Activated CD8-positive, alpha-beta memory T cell treated with anti-CD3 and anti-CD28 coated beads for 1 hour (primary cell): ENCODE results near the gene BEAN1.
"Not testable (repeated sequence)": the region's sequence is repeated elsewhere in the genome, so short reads cannot be mapped to it uniquely, and the experiment has no call there.

Experiments used
- DNase-seq, 2 donors: peaks; one replicate each; pipeline ENCODE4 v3.0.0-alpha.2; 2020; ENCODE audit warnings: low read depth in 1 of 2; ENCODE audit errors: extremely low read depth in 1 of 2

The BEAN1 gene

GRCh38 chr16:66502020-66502913 lies 75.2 kb downstream of the BEAN1 start:
- no peak for DNase-seq

- no peak for DNase-seq
Measured at GRCh38 chr16:66503030-66503429, 75.9 kb downstream of the BEAN1 start.

GRCh38 chr16:66503612-66504011 lies 76.5 kb downstream of the BEAN1 start:
- DNase-seq = no peak

- no peak for DNase-seq
Measured at GRCh38 chr16:66507731-66508239, 80.7 kb downstream of the BEAN1 start.

- no peak for DNase-seq
Measured at GRCh38 chr16:66508248-66508913, 81.3 kb downstream of the BEAN1 start.

- DNase-seq = no peak
Measured at GRCh38 chr16:66508914-66509496, 81.9 kb downstream of the BEAN1 start.

GRCh38 chr16:66509576-66509975 lies 82.5 kb downstream of the BEAN1 start:
- DNase-seq = no peak

GRCh38 chr16:66510298-66510697 lies 83.2 kb downstream of the BEAN1 start:
- no peak for DNase-seq

GRCh38 chr16:66510711-66511601 lies 83.9 kb downstream of the BEAN1 start:
- DNase-seq = no peak

GRCh38 chr16:66511602-66512271 lies 84.6 kb downstream of the BEAN1 start:
- no peak for DNase-seq

GRCh38 chr16:66512272-66513110 lies 85.4 kb downstream of the BEAN1 start:
- DNase-seq = no peak

- DNase-seq = no peak
Measured at GRCh38 chr16:66513111-66513723, 86.1 kb downstream of the BEAN1 start.

- not testable (repeated sequence) for DNase-seq
Measured at GRCh38 chr16:66514391-66514790, 87.3 kb downstream of the BEAN1 start.

GRCh38 chr16:66514980-66515595 lies 88.0 kb downstream of the BEAN1 start:
- DNase-seq = not testable (repeated sequence)

GRCh38 chr16:66515596-66516508 lies 88.8 kb downstream of the BEAN1 start:
- DNase-seq = no peak

- no peak for DNase-seq
Measured at GRCh38 chr16:66516509-66516807, 89.4 kb downstream of the BEAN1 start.

GRCh38 chr16:66516808-66517585 lies 89.9 kb downstream of the BEAN1 start:
- peak; percentile 38 to 54 for DNase-seq
